HepG2 (cell line): ENCODE data around the gene SMARCD1. TPM values are rescaled to one million over a fixed set of nuclear protein-coding genes. Genes with fewer than 3 reads are reported as not detected.

ENCODE experiments used
- ATAC-seq: fragments of 200-7000 bp; cut with Tn5 transposase; 3 replicates; pipeline ENCODE4 v1.9.1; 2020; ENCODE audit warnings: mild to moderate bottlenecking, moderate library complexity
- BruUV-seq: library from RNA; stranded (reverse); fragments of 400-500 nt; replicated peaks from 2 replicates; lab custom pipeline; 2021; lab: Mats Ljungman, UMichigan
- CTCF ChIA-PET: fragments of 300-600 bp; formaldehyde crosslinking; extraction: SDS; loops from one replicate; lab custom pipeline; 2021; ENCODE audit warnings: low total read pairs, inconsistent platforms, low intra/inter-chr PET ratio; lab: Yijun Ruan, JAX
- POLR2A ChIA-PET: fragments of 350-600 bp; sonication (Branson Sonifier 250); formaldehyde crosslinking; loops from one replicate; lab custom pipeline; 2020; ENCODE audit warnings: antibody characterized with exemption, inconsistent platforms; lab: Yijun Ruan, JAX
- DNase-seq: peaks from one replicate; pipeline ENCODE4 v3.0.0-alpha.2; 2015; ENCODE audit warnings: low spot score
- FAIRE-seq: peaks from 3 replicates; lab custom pipeline; 2011; peaks lifted over from hg19 to GRCh38; lab: Jason Lieb, UNC
- H2AFZ ChIP-seq: one replicate; pipeline ENCODE4 v1.6.1; 2011; ENCODE audit warnings: low read length, inconsistent platforms
- H3K27ac ChIP-seq: fragments of 300-600 bp; 3 replicates; pipeline ENCODE4 v1.8.0; 2011; ENCODE audit warnings: mixed run types, mild to moderate bottlenecking, mixed read lengths, low read length, inconsistent platforms; ENCODE audit not compliant: insufficient read depth; ENCODE audit errors: extremely low read length
- H3K27me3 ChIP-seq, 2 experiments: fragments of 200-600 bp in 1 of 2; 2 replicates in 1 of 2; 3 replicates in 1 of 2; pipeline versions ENCODE4 v1.6.0 to v1.8.0; 2011; ENCODE audit warnings: low read length in 2 of 2, mild to moderate bottlenecking in 2 of 2, moderate library complexity in 2 of 2, inconsistent platforms in 1 of 2; ENCODE audit not compliant: insufficient read depth in 2 of 2, control insufficient read depth in 1 of 2
- H3K36me3 ChIP-seq, 2 experiments: fragments of 200-600 bp in 1 of 2; replicated peaks in 1 of 2; 2 replicates in 1 of 2; 3 replicates in 1 of 2; pipeline versions ENCODE4 v1.5.1 to v1.8.0; 2011; ENCODE audit warnings: low read length in 2 of 2, inconsistent platforms in 1 of 2; ENCODE audit not compliant: insufficient read depth in 2 of 2, control insufficient read depth in 1 of 2
- H3K4me1 ChIP-seq: 2 replicates; pipeline ENCODE4 v1.5.1; 2012; ENCODE audit warnings: low read length, inconsistent platforms; ENCODE audit not compliant: insufficient read depth
- H3K4me2 ChIP-seq: 2 replicates; pipeline ENCODE4 v1.6.0; 2011; ENCODE audit warnings: low read depth, low read length, inconsistent platforms
- H3K4me3 ChIP-seq, 3 experiments: fragments of 200-600 bp in 1 of 3; sonication (generic), shearing (Covaris generic) in 1 of 3; replicated peaks in 1 of 3; 2 replicates each; pipeline ENCODE4 v1.5.1; 2011 to 2016; ENCODE audit warnings: low read length in 3 of 3, inconsistent platforms in 2 of 3, low read depth in 2 of 3, mild to moderate bottlenecking in 2 of 3, control low read depth in 1 of 3, mixed read lengths in 1 of 3; ENCODE audit not compliant: insufficient read depth in 1 of 3
- H3K79me2 ChIP-seq: one replicate; pipeline ENCODE4 v1.6.1; 2011; ENCODE audit warnings: low read length, inconsistent platforms; ENCODE audit not compliant: insufficient read depth
- H3K9ac ChIP-seq: 2 replicates; pipeline ENCODE4 v1.6.0; 2011; ENCODE audit warnings: mild to moderate bottlenecking, low read depth, low read length, inconsistent platforms; ENCODE audit not compliant: insufficient read depth
- H3K9me3 ChIP-seq: 2 replicates; pipeline ENCODE4 v1.5.1; 2012; ENCODE audit warnings: mild to moderate bottlenecking, low read length
- H4K20me1 ChIP-seq: 2 replicates; pipeline ENCODE4 v1.6.0; 2011; ENCODE audit warnings: inconsistent platforms, mild to moderate bottlenecking, low read length, moderate library complexity; ENCODE audit not compliant: insufficient read depth
- ARNTL ChIP-seq: sonication (generic); formaldehyde crosslinking; IDR thresholded peaks from 2 replicates; pipeline ENCODE4 v1.4.0; 2020; ENCODE audit warnings: mild to moderate bottlenecking, missing genetic modification reagents
- BATF2 ChIP-seq: sonication (generic); formaldehyde crosslinking; IDR thresholded peaks from 2 replicates; pipeline ENCODE4 v1.8.0; 2022; ENCODE audit warnings: mild to moderate bottlenecking, missing genetic modification reagents, moderate library complexity
- ESRRA ChIP-seq: sonication (generic); formaldehyde crosslinking; IDR thresholded peaks from 2 replicates; pipeline ENCODE4 v1.5.1; 2020; ENCODE audit warnings: mild to moderate bottlenecking, low read depth, missing genetic modification reagents
- MZF1 ChIP-seq: sonication (generic); formaldehyde crosslinking; IDR thresholded peaks from 2 replicates; pipeline ENCODE4 v1.8.1; 2023; ENCODE audit warnings: mild to moderate bottlenecking, missing genetic modification reagents, borderline replicate concordance
- PAXIP1 ChIP-seq: sonication (generic); formaldehyde crosslinking; conservative IDR thresholded peaks from 2 replicates; pipeline ENCODE4 v1.4.0; 2020; ENCODE audit warnings: mild to moderate bottlenecking, missing genetic modification reagents, moderate library complexity
- PHF21A ChIP-seq: sonication (generic); formaldehyde crosslinking; IDR thresholded peaks from 2 replicates; pipeline ENCODE4 v1.5.0; 2020; ENCODE audit warnings: mild to moderate bottlenecking, missing genetic modification reagents
- POLR2A ChIP-seq, 2 experiments: IDR thresholded peaks; 2 replicates each; pipeline ENCODE4 v1.6.1; 2011; ENCODE audit warnings: low read depth in 2 of 2, low read length in 2 of 2, mild to moderate bottlenecking in 1 of 2, moderate library complexity in 1 of 2; ENCODE audit not compliant: insufficient read depth in 1 of 2
- RFX5 ChIP-seq: IDR thresholded peaks from 2 replicates; pipeline ENCODE4 v1.6.1; 2011; ENCODE audit warnings: low read depth, low read length, improper control_type of control experiment
- SP5 ChIP-seq: IDR thresholded peaks from 2 replicates; pipeline ENCODE4 v1.6.1; 2016; ENCODE audit warnings: low read depth, borderline replicate concordance
- THAP11 ChIP-seq: IDR thresholded peaks from 2 replicates; pipeline ENCODE4 v1.6.1; 2016; ENCODE audit warnings: missing biosample characterization, missing genetic modification reagents
- YEATS4 ChIP-seq: sonication (generic); formaldehyde crosslinking; IDR thresholded peaks from 2 replicates; pipeline ENCODE4 v1.4.0; 2020; ENCODE audit warnings: missing genetic modification reagents, borderline replicate concordance
- ZNF337 ChIP-seq: sonication (generic); formaldehyde crosslinking; IDR thresholded peaks from 2 replicates; pipeline ENCODE4 v1.5.1; 2020; ENCODE audit warnings: missing genetic modification reagents, low read depth, mild to moderate bottlenecking, borderline replicate concordance
- ZSCAN21 ChIP-seq: sonication (generic); formaldehyde crosslinking; IDR thresholded peaks from 2 replicates; pipeline ENCODE4 v1.8.0; 2022; ENCODE audit warnings: mild to moderate bottlenecking, missing genetic modification reagents, moderate library complexity, borderline replicate concordance
- ZZZ3 ChIP-seq: sonication (generic); formaldehyde crosslinking; IDR thresholded peaks from 2 replicates; pipeline ENCODE4 v1.4.0; 2020; ENCODE audit warnings: missing genetic modification reagents, mild to moderate bottlenecking, borderline replicate concordance
- WGBS: methylation state at CpG from one replicate; pipeline ENCODE4 v1.1.6; 2017; ENCODE audit warnings: low lambda C conversion rate; 5-methylcytosine and 5-hydroxymethylcytosine counted together
- in situ Hi-C: cut with HindIII; loops from 2 replicates; pipeline ENCODE4 v1.10.0; 2017; ENCODE audit warnings: low pct_unique_long_range_greater_than_20kb; ENCODE audit not compliant: extremely low pct_ligation_motif_present
- intact Hi-C: fragments of 100-400 bp; cut with micrococcal nuclease; formaldehyde crosslinking; loops from one replicate; pipeline ENCODE4 v1.10.0; 2022; ENCODE audit not compliant: unreplicated experiment
- polyA plus RNA-seq, 8 experiments: library from polyadenylated mRNA; depleted of rRNA in 3 of 8; stranded (reverse) in 7 of 8; unstranded in 1 of 8; fragments of >200 nt; fragmentation: Illumina TruSeq in 4 of 8; extraction: Trizol in 4 of 8; gene quantifications; 2 replicates each; pipeline versions ENCODE4 v1.2.1 to v1.2.3, GENCODE V29; 2011 to 2016; ENCODE audit warnings: low read depth in 4 of 8, missing spikeins in 1 of 8, mixed read lengths in 1 of 8; ENCODE audit not compliant: insufficient read depth in 1 of 8
- total RNA-seq, 5 experiments: library from RNA; depleted of rRNA; stranded (reverse); fragments of >200 nt; fragmentation: Illumina TruSeq; extraction: Trizol; gene quantifications; 2 replicates each; pipeline ENCODE4 v1.2.3, GENCODE V29; 2016; ENCODE audit warnings: low read depth in 1 of 5
- TF ChIP-seq, protein P1 (sequence below): sonication (generic); formaldehyde crosslinking; IDR thresholded peaks from 2 replicates; pipeline ENCODE4 v1.4.0; 2020; ENCODE audit warnings: mild to moderate bottlenecking, missing genetic modification reagents

SMARCD1 gene
- total and polyA plus RNA-seq, 2 of the 13 experiments (the other 11 are each of a cell fraction or from before 2014, with no cell fraction given), result 51.7 to 54.6 TPM

GRCh38 chr12:50121641-50122040, 36.5 kb downstream of the SMARCD1 start (continued):
- no peak for TF ChIP-seq PAXIP1 (CRISPR knock-in tag)
- no peak for TF ChIP-seq BATF2 (CRISPR knock-in tag)

DNA sequence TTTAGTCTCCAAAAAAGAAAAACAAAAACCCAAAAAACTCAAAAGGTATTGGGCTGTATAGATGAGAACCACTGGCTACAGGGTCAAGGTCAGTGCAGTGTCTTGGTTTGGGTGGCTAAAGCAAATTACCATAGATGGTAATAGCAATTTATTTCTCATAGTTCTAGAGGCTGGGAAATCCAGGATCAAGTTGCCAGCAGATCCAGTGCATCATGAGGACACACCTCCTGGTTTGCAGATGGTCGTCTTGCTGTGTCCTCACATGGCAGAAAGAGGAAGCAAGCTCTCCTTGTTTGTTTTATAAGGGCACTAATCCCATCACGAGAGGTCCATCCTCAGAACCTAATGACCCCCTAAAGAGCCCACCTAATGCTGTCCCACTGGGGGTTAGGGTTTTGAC, 38.1 kb downstream of the SMARCD1 start:
- intact Hi-C loops (no loop called here), in situ Hi-C loops (no loop called here)
- Histone ChIP-seq H3K9me3 (no peaks in the 10 kb centered on the region), H3K27me3 (no peaks in the 10 kb centered on the region), H4K20me1 (no peaks in the 10 kb centered on the region), H3K9ac (no peak overlapping the region), H3K79me2 (no peaks in the 10 kb centered on the region), H3K4me2 (no peak overlapping the region), H3K36me3 (peaks cover under 1 to 22% of the 10 kb centered on the region in 2 experiments; a peak in 2 of 5 replicates), H3K27ac (no peak overlapping the region), H3K4me1 (no peaks in the 10 kb centered on the region), H2AFZ (no peak overlapping the region), H3K4me3 (no peak overlapping the region)
- BruUV-seq, result no TSS peak
- no peak for ATAC-seq
- no peak for DNase-seq
- TF ChIP-seq ZNF337 (CRISPR knock-in tag) (no peak), YEATS4 (no peak), ZSCAN21 (CRISPR knock-in tag) (no peak), MZF1 (no peak), PHF21A (no peak), ZZZ3 (CRISPR knock-in tag) (no peak), ESRRA (CRISPR knock-in tag) (no peak), SP5 (CRISPR knock-in tag) (no peak), POLR2A (IDR thresholded peaks at IDR 0.05; ENCODE audit: insufficient read depth in 1 of 2, low read depth in 2 of 2, low read length in 2 of 2) (no peak), ARNTL (CRISPR knock-in tag) (no peak), THAP11 (CRISPR knock-in tag) (no peak), RFX5 (no peak)
- TF ChIP-seq, protein P1, sequence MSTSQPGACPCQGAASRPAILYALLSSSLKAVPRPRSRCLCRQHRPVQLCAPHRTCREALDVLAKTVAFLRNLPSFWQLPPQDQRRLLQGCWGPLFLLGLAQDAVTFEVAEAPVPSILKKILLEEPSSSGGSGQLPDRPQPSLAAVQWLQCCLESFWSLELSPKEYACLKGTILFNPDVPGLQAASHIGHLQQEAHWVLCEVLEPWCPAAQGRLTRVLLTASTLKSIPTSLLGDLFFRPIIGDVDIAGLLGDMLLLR (CRISPR knock-in tag), result no peak
- WGBS, result 88% methylated on average over 1 of the region's 2 CpGs
- ChIA-PET POLR2A (interaction anchor here (1.7 to 3.3 kb wide), 2 partner anchors 11 to 12 kb away, joined by 9 to 16 read pairs; partner anchors contain the start of gene COX14), CTCF (no interaction called here)
- no peak for FAIRE-seq
